Right lobe of liver (tissue), 4 donors: ENCODE results near the gene KCNMA1.

Source experiments
- CTCF ChIP-seq, 4 donors: fragments of 200-600 bp in 3 of 4; fragments of 450-650 bp in 1 of 4; IDR thresholded peaks; one replicate each; pipeline versions ENCODE4 v1.5.1 to v1.8.0; 2016 to 2022; ENCODE audit warnings: antibody characterized with exemption in 4 of 4, mild to moderate bottlenecking in 2 of 4
- POLR2A ChIP-seq: fragments of 450-650 bp; IDR thresholded peaks from one replicate; pipeline ENCODE4 v1.6.1; 2017; ENCODE audit warnings: antibody characterized with exemption, mild to moderate bottlenecking
- donor health status: DM: no; HTN: no; CAD: no.
- donor health status: DM: no; HTN: no; CAD: no.
- donor health status: DM: no; HTN: yes; CAD: no.

GRCh38 chr10:77333610-77334340 lies 303.8 kb downstream of the KCNMA1 start:
- no peak for TF ChIP-seq CTCF (IDR thresholded peaks at IDR 0.05)
- no peak for TF ChIP-seq POLR2A
